ENCODE measurements around the gene SNPH. TPM values are rescaled to one million over a fixed set of nuclear protein-coding genes. Genes with fewer than 3 reads are reported as not detected.

The SNPH gene
- total RNA-seq, 1 donor, result 9.4 TPM

DNA sequence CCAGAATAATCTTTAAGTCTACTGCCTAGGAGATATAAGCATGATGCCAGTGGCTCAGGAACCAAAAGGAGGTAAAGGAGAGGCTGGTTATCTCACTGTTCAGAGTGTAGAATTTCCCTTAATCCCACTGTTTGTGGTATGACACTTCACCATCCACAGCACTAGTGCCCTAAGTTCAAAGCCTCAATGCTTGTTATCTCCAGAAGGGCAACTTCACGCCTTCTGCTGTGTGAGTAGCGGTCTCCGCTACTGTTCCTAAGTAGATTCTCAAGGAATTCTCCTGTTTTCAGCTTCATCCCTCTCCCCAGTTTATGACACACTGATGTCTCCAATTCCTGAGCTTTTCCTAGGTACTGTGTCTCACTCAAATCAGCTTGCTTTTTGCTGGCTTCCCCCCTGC lies 13.7 kb upstream of the SNPH start:
- TF ChIP-seq, protein P1, sequence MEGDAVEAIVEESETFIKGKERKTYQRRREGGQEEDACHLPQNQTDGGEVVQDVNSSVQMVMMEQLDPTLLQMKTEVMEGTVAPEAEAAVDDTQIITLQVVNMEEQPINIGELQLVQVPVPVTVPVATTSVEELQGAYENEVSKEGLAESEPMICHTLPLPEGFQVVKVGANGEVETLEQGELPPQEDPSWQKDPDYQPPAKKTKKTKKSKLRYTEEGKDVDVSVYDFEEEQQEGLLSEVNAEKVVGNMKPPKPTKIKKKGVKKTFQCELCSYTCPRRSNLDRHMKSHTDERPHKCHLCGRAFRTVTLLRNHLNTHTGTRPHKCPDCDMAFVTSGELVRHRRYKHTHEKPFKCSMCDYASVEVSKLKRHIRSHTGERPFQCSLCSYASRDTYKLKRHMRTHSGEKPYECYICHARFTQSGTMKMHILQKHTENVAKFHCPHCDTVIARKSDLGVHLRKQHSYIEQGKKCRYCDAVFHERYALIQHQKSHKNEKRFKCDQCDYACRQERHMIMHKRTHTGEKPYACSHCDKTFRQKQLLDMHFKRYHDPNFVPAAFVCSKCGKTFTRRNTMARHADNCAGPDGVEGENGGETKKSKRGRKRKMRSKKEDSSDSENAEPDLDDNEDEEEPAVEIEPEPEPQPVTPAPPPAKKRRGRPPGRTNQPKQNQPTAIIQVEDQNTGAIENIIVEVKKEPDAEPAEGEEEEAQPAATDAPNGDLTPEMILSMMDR (IDR thresholded peaks at IDR 0.05; ENCODE audit: extremely low read depth, low read depth, low read length), result no peak
- Histone ChIP-seq H3K4me2 (ENCODE audit: insufficient read depth, low read length) (no peak overlapping the region), H3K4me3 (ENCODE audit: insufficient read depth, low read length) (no peak overlapping the region), H3K79me2 (ENCODE audit: insufficient read depth, low read length) (no peaks in the 10 kb centered on the region), H3K27ac (ENCODE audit: low read depth, low read length) (no peak overlapping the region), H2AFZ (ENCODE audit: low read length) (no peak overlapping the region), H3K27me3 (ENCODE audit: insufficient read depth, low read length) (peaks cover 27% of the 10 kb centered on the region), H3K4me1 (ENCODE audit: insufficient read depth, low read length) (no peaks in the 10 kb centered on the region), H3K36me3 (ENCODE audit: insufficient read depth, low read length) (no peaks in the 10 kb centered on the region), H3K9me3 (ENCODE audit: low read depth, low read length) (no peaks in the 10 kb centered on the region), H4K20me1 (ENCODE audit: insufficient read depth, low read length) (no peaks in the 10 kb centered on the region)
- no peak for DNase-seq (ENCODE audit: insufficient read length, low spot score, missing footprints)

DNA sequence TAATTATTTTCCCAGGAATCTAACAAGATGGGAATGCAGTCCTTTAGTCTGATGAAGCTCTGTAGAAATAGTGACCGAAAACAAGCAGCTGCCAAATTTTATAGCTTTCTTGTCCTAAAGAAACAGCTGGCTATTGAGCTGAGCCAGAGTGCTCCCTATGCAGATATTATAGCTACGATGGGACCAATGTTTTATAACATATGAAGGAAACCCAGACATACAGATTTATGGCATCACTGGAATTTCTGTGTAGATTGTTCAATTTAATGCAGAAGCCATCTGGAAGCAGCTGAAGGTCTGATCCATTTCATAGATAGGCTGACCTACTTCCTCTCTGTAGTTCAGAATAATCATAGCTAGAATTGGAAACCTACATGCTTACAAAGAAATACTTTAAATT lies 11.8 kb upstream of the SNPH start:
- no peaks in the 10 kb centered on the region for H4K20me1 ChIP-seq (ENCODE audit: insufficient read depth, low read length)
- H3K79me2 ChIP-seq (ENCODE audit: insufficient read depth, low read length), result no peaks in the 10 kb centered on the region
- TF ChIP-seq, protein P1 (IDR thresholded peaks at IDR 0.05; ENCODE audit: extremely low read depth, low read depth, low read length), result no peak
- no peaks in the 10 kb centered on the region for H3K4me1 ChIP-seq (ENCODE audit: insufficient read depth, low read length)
- H2AFZ ChIP-seq (ENCODE audit: low read length), result no peak overlapping the region
- no peak overlapping the region for H3K4me2 ChIP-seq (ENCODE audit: insufficient read depth, low read length)
- H3K36me3 ChIP-seq (ENCODE audit: insufficient read depth, low read length), result no peaks in the 10 kb centered on the region
- no peak overlapping the region for H3K27ac ChIP-seq (ENCODE audit: low read depth, low read length)
- no peaks in the 10 kb centered on the region for H3K9me3 ChIP-seq (ENCODE audit: low read depth, low read length)
- peaks cover 35% of the 10 kb centered on the region for H3K27me3 ChIP-seq (ENCODE audit: insufficient read depth, low read length)
- H3K4me3 ChIP-seq (ENCODE audit: insufficient read depth, low read length), result no peak overlapping the region
- DNase-seq (ENCODE audit: insufficient read length, low spot score, missing footprints), result no peak

DNA sequence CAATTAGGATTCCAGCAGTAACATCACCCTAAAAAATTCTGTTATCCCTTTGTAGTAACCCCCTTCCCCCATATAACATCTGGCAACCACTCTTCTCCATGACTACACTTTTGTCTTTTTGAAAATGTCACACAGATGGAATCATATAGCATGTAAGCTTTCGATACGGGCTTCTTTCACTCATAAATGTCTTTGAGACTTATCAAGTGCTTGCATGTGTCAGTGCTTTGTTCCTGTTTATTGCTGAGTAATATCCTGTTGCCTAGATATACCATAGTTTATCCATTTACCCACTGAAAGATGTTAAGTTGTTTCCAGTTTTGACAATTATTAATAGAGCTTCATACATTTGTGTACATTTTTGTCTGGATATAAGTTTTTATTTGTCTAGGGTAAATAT lies 10.4 kb upstream of the SNPH start:
- Histone ChIP-seq H3K36me3 (ENCODE audit: insufficient read depth, low read length) (no peaks in the 10 kb centered on the region), H3K4me1 (ENCODE audit: insufficient read depth, low read length) (no peaks in the 10 kb centered on the region), H3K4me3 (ENCODE audit: insufficient read depth, low read length) (no peak overlapping the region), H3K27me3 (ENCODE audit: insufficient read depth, low read length) (peaks cover 39% of the 10 kb centered on the region), H3K9me3 (ENCODE audit: low read depth, low read length) (no peaks in the 10 kb centered on the region), H3K4me2 (ENCODE audit: insufficient read depth, low read length) (no peak overlapping the region), H2AFZ (ENCODE audit: low read length) (no peak overlapping the region), H4K20me1 (ENCODE audit: insufficient read depth, low read length) (no peaks in the 10 kb centered on the region), H3K79me2 (ENCODE audit: insufficient read depth, low read length) (no peaks in the 10 kb centered on the region), H3K27ac (ENCODE audit: low read depth, low read length) (no peak overlapping the region)
- TF ChIP-seq, protein P1 (IDR thresholded peaks at IDR 0.05; ENCODE audit: extremely low read depth, low read depth, low read length), result no peak
- no peak for DNase-seq (ENCODE audit: insufficient read length, low spot score, missing footprints)

DNA sequence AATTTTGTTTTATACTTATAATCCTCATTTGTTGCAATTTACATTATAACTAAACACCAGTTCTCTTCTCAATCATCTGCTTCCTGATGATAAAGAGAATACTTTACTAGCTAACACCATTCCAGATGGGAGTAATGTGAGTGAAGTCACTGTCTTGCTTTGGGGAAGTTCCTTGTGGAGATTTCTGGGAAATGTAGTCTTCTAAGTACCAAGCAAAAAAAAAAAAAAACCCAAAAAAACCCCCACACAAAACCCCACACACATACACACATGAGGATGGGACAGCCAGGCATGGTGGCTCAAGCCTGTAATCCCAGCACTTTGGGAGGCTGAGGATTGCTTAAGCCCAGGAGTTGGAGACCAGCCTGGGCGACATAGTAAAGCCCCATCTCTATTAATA lies 2.2 kb upstream of the SNPH start:
- DNase-seq (ENCODE audit: insufficient read length, low spot score, missing footprints), result no peak
- H3K79me2 ChIP-seq (ENCODE audit: insufficient read depth, low read length), result peaks cover 3% of the 10 kb centered on the region
- H3K4me1 ChIP-seq (ENCODE audit: insufficient read depth, low read length), result peaks cover 14% of the 10 kb centered on the region
- no peak overlapping the region for H3K27ac ChIP-seq (ENCODE audit: low read depth, low read length)
- H4K20me1 ChIP-seq (ENCODE audit: insufficient read depth, low read length), result peaks cover 1% of the 10 kb centered on the region
- no peaks in the 10 kb centered on the region for H3K36me3 ChIP-seq (ENCODE audit: insufficient read depth, low read length)
- TF ChIP-seq, protein P1 (IDR thresholded peaks at IDR 0.05; ENCODE audit: extremely low read depth, low read depth, low read length), result no peak
- peaks cover 9% of the 10 kb centered on the region for H3K27me3 ChIP-seq (ENCODE audit: insufficient read depth, low read length)
- no peaks in the 10 kb centered on the region for H3K9me3 ChIP-seq (ENCODE audit: low read depth, low read length)
- no peak overlapping the region for H3K4me2 ChIP-seq (ENCODE audit: insufficient read depth, low read length)
- H3K4me3 ChIP-seq (ENCODE audit: insufficient read depth, low read length), result no peak overlapping the region
- no peak overlapping the region for H2AFZ ChIP-seq (ENCODE audit: low read length)

Data from osteoblast (primary cell).